BLaER1 treated with 17β-estradiol and CSF1 and Interleukin-3, amounts not matched to agents 10 nM and 100 nM (cell line): ENCODE measurements around the gene IFNA1.
A peak's percentile ranks its signal among the peaks of the same experiment; 100 is the strongest.

Experiments
- H3K27ac ChIP-seq, 11 experiments: shearing (Covaris generic); formaldehyde crosslinking; 2 replicates each; pipeline ENCODE4 v1.8.1; 2022
- H3K27me3 ChIP-seq, 11 experiments: shearing (Covaris generic); formaldehyde crosslinking; 2 replicates each; pipeline ENCODE4 v1.8.1; 2022
- H3K36me3 ChIP-seq, 11 experiments: shearing (Covaris generic); formaldehyde crosslinking; 2 replicates each; pipeline ENCODE4 v1.8.1; 2022
- H3K4me1 ChIP-seq, 10 experiments: shearing (Covaris generic); formaldehyde crosslinking; 2 replicates each; pipeline ENCODE4 v1.8.1; 2022
- H3K4me2 ChIP-seq, 11 experiments: shearing (Covaris generic); formaldehyde crosslinking; 2 replicates each; pipeline ENCODE4 v1.8.1; 2022
- H3K4me3 ChIP-seq, 10 experiments: shearing (Covaris generic); formaldehyde crosslinking; 2 replicates each; pipeline ENCODE4 v1.8.1; 2022
- H3K9ac ChIP-seq, 11 experiments: shearing (Covaris generic); formaldehyde crosslinking; 2 replicates each; pipeline ENCODE4 v1.8.1; 2022
- H3K9me3 ChIP-seq, 11 experiments: shearing (Covaris generic); formaldehyde crosslinking; replicated peaks in 1 of 11; 2 replicates each; pipeline ENCODE4 v1.8.1; 2022
- H4K20me1 ChIP-seq, 11 experiments: shearing (Covaris generic); formaldehyde crosslinking; 2 replicates each; pipeline ENCODE4 v1.8.1; 2022
- Cebpa-rat ChIP-seq, 11 experiments: shearing (Covaris generic); IDR thresholded peaks; 2 replicates each; pipeline ENCODE4 v1.8.1; 2022

IFNA1 gene

DNA sequence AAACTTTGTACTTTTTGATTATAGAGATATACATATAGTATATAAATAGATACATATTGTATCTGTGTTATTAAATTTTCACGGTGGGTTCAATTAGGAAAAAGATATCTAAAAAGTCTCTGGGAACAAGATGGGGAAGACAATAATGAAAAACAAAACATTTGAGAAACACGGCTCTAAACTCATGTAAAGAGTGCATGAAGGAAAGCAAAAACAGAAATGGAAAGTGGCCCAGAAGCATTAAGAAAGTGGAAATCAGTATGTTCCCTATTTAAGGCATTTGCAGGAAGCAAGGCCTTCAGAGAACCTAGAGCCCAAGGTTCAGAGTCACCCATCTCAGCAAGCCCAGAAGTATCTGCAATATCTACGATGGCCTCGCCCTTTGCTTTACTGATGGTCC, at the start of gene IFNA1:
TSS of gene IFNA1 (plus strand) at position 301 of the 400 bp plus-strand sequence. CDS start at position 370, 69 bp downstream.
- Histone ChIP-seq H3K27me3 (peaks cover 0 to 49% (median 0%) of the 10 kb centered on the region in 11 experiments; a peak in 4 of 22 replicates), H3K4me3 (no peak within 1 kb of the TSS), H3K27ac (no peak within 1 kb of the TSS), H3K4me1 (peaks cover 10 to 18% (median 15%) of the 10 kb centered on the region in 10 experiments), H3K4me2 (no peak within 1 kb of the TSS), H3K36me3 (no peaks in the 10 kb centered on the region), H4K20me1 (no peaks in the 10 kb centered on the region), H3K9me3 (peaks cover 0 to 7% (median 0%) of the 10 kb centered on the region in 11 experiments; a peak in 2 of 22 replicates), H3K9ac (no peak within 1 kb of the TSS)
- no peak for TF ChIP-seq Cebpa-rat (IDR thresholded peaks at IDR 0.05)

DNA sequence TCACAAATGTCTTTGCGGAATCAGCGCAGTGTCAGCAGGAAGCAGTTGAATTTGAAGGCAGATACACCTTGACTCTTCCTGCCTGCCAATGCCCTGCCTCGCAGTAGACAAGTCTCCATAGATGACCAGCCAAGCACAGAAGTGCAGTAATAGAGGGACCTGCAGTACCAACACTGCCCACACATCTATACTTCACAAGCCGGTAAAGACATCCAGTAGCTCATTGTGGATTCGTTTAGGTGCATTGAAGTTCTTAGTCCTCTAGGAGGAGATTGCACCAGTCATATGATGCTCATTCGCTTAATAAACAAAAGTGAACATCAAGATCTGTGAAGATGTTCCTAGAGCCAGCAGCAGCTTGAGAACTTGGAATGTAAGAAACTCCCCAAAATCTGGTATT, 48.0 kb upstream of the IFNA1 start:
- H3K4me1 ChIP-seq = peaks cover 0 to 9% (median 2%) of the 10 kb centered on the region in 10 experiments; a peak in 6 of 20 replicates
- H3K27ac ChIP-seq = no peak overlapping the region
- H3K36me3 ChIP-seq = no peaks in the 10 kb centered on the region
- H3K9ac ChIP-seq = no peak overlapping the region
- H3K4me2 ChIP-seq = no peak overlapping the region
- no peaks in the 10 kb centered on the region for H3K9me3 ChIP-seq
- H3K27me3 ChIP-seq = peaks cover 0 to 98% (median 8%) of the 10 kb centered on the region in 11 experiments; a peak in 12 of 22 replicates
- H3K4me3 ChIP-seq = no peak overlapping the region
- peaks cover 0 to 12% (median 0%) of the 10 kb centered on the region in 11 experiments; a peak in 4 of 22 replicates for H4K20me1 ChIP-seq
- TF ChIP-seq Cebpa-rat (IDR thresholded peaks at IDR 0.05) = no peak

DNA sequence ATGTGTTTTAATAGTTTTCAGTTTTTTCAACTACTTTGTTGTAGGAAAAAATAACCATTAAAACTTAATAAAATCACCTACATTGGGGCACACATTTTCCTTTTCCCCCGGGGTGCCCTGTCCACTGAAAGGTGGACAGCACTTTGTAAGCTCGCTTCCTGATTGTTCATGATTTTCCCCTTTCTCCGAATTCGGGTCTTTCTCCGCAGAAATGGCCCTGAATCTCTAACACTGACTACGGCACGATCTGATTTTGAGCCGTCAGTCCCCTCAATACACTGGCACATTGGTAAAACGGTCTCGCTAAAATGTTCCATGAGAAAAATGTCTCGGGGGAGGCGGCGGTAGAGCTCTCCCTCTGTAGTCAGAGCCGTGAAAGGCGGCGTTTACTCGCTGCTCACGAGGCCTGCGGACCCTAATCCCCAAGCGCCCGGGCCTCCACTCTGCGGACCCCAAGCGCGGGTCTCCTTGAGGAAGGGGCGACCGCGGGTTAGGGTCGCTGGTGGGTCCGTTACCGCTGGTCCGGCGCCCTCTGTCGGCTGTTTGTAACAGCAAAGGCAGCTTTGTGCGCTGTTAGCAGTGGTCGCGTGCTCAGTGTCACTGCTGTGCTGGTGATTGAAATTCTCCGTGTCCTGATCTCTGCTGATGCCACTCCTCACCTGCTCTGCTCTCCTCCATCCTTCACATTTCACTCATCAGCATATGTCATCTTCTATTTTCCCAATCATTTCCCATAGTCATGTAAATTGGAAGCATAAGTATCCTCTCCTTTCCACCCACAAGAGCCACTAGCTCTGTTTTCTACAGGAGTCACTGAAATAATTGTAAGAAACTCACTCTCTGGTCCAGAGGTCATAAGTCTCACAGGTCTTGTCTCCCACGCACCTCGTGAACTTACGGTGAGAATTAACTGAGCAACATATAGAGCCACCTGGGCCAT, 44.2 kb upstream of the IFNA1 start:
- Histone ChIP-seq H3K4me3 (peak overlapping the region; percentile 45 to 68 (median 56)), H3K9ac (peak overlapping the region in 9 of 11 experiments; percentile 14 to 65 (median 61); a peak in 16 of 22 replicates), H3K9me3 (no peaks in the 10 kb centered on the region), H4K20me1 (peaks cover 0 to 12% (median 0%) of the 10 kb centered on the region in 11 experiments; a peak in 4 of 22 replicates), H3K27me3 (peaks cover 0 to 96% (median 8%) of the 10 kb centered on the region in 11 experiments; a peak in 12 of 22 replicates), H3K27ac (no peak overlapping the region), H3K4me1 (peaks cover 0 to 11% (median 3%) of the 10 kb centered on the region in 10 experiments; a peak in 7 of 20 replicates), H3K4me2 (peak overlapping the region; percentile 66 to 94 (median 86)), H3K36me3 (no peaks in the 10 kb centered on the region)
- TF ChIP-seq Cebpa-rat (IDR thresholded peaks at IDR 0.05) = no peak

DNA sequence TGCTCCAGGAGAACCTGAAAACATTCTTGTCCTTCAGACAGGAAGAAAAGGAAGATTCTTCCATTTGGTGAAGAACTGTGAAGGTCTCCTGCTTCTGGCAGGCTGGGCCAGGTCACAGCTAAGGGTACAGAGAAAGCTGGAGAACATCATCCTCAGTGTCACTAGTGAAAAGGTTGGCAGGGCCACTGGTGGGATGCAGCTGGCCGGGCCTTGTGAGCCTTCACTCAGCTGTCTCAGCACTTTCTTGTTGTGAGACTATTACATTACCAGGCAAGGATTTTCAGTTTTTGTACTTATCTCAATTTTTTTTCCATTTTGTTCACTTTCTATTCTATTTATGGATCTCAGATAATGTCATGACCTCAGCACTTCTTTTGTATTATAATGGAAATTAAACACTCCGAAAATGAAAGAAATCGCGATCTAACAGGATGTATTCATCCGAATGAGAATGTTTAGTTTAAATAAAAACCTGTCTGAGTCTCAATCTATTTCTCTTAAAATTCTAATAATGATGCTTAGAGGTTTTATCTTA, 41.2 kb upstream of the IFNA1 start:
- no peak overlapping the region for H3K9ac ChIP-seq
- H3K36me3 ChIP-seq = no peaks in the 10 kb centered on the region
- no peaks in the 10 kb centered on the region for H4K20me1 ChIP-seq
- H3K4me1 ChIP-seq = peaks cover 0 to 20% (median 10%) of the 10 kb centered on the region in 10 experiments; a peak in 12 of 20 replicates
- H3K27ac ChIP-seq = no peak overlapping the region
- peaks cover 0 to 10% (median 8%) of the 10 kb centered on the region in 11 experiments; a peak in 15 of 22 replicates for H3K9me3 ChIP-seq
- no peak overlapping the region for H3K4me3 ChIP-seq
- no peak overlapping the region for H3K4me2 ChIP-seq
- peaks cover 0 to 89% (median 6%) of the 10 kb centered on the region in 11 experiments; a peak in 12 of 22 replicates for H3K27me3 ChIP-seq
- TF ChIP-seq Cebpa-rat (IDR thresholded peaks at IDR 0.05) = no peak

DNA sequence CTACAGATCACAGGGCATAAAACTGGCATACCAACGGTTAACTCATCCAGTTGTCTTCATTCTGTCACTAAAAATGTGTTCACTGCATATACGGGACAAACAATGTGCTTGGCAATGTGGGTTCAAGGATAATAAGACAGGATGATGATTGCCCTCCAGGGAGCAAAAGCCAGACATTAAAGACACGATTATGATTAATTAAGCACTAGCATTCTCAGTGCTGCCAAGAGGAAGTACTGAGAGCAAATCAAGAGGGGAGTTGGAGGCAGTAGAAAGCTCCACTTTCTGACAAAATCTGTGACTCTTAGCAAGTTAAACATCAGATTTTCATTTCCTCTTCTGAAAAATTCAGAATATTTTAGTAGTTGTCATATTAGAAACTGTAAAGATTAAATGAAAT, 40.3 kb upstream of the IFNA1 start:
- Histone ChIP-seq H3K4me3 (no peak overlapping the region), H4K20me1 (no peaks in the 10 kb centered on the region), H3K36me3 (no peaks in the 10 kb centered on the region), H3K4me2 (no peak overlapping the region), H3K9me3 (peaks cover 0 to 10% (median 8%) of the 10 kb centered on the region in 11 experiments; a peak in 15 of 22 replicates), H3K27me3 (peaks cover 0 to 91% (median 6%) of the 10 kb centered on the region in 11 experiments; a peak in 12 of 22 replicates), H3K27ac (no peak overlapping the region), H3K4me1 (peaks cover 0 to 20% (median 10%) of the 10 kb centered on the region in 10 experiments; a peak in 12 of 20 replicates), H3K9ac (no peak overlapping the region)
- TF ChIP-seq Cebpa-rat (IDR thresholded peaks at IDR 0.05) = no peak

DNA sequence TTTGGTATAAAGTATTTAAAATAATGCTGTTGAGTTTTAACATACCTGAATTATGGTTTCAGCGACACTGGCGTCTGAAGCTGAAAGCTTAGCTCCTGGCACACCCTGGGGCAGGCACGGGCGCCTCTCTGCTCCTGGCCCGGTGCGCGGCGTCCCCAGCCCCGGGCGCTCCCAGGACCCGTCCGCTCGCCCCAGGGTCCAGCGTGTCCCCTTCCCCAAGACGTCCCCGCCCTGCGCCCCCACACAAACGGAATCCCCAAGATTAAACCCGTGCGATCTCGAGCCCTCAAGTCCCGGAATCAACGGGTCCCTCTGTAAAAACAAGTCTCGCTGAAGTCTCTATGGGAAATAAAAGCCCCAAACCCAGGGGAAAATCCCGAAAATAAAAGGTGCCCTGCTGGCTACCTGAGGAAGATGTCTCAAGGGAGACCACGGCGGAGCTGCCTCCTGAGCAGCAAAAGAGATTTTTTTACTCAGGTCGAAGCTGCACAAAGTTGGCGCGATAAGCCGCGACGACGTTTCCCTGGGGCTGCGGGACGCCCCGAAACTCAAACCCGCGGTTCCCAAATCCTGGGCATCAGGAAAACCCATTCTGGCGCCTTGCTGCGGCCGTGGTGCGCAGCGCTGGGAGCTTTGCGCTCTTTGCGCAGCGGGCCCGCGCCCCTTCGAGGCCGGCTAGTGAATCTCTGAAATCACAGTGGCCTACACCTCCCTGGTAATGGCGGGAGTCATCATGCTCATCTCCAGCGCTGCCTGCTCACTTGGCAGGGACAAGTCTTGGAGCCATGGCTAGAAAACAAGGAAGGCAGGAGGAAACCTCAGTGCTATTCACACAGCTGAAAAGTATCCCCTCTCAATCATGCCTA, 37.6 kb upstream of the IFNA1 start:
- Histone ChIP-seq H3K9ac (no peak overlapping the region), H3K27me3 (peaks cover 0 to 91% (median 0%) of the 10 kb centered on the region in 11 experiments; a peak in 5 of 22 replicates), H3K36me3 (no peaks in the 10 kb centered on the region), H3K4me2 (peak overlapping the region in 8 of 11 experiments; percentile 14 to 47 (median 30); a peak in 14 of 22 replicates), H3K4me3 (no peak overlapping the region), H4K20me1 (no peaks in the 10 kb centered on the region), H3K27ac (no peak overlapping the region), H3K4me1 (peaks cover 0 to 16% (median 7%) of the 10 kb centered on the region in 10 experiments; a peak in 9 of 20 replicates), H3K9me3 (peaks cover 0 to 10% (median 8%) of the 10 kb centered on the region in 11 experiments; a peak in 15 of 22 replicates)
- no peak for TF ChIP-seq Cebpa-rat (IDR thresholded peaks at IDR 0.05)

DNA sequence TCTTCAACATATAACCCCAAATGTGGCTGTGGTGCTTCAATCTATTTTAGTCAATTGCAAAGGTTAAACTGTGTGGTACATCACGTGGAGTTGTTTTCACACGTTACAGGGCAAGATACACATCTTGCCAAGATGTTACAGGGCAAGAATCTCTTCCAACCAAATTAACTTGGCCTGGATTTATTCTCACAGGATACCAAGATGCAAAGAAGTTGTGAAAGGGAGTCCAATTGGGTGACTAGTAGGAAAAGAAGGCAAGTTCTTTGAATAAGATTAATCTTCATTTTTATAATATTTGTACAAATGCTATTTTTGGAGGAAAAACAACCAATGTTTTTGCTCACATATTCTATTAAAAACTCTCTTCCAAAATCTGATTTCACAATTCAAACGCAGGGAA, 36.1 kb upstream of the IFNA1 start:
- Histone ChIP-seq H3K27me3 (peaks cover 0 to 82% (median 0%) of the 10 kb centered on the region in 11 experiments; a peak in 6 of 22 replicates), H3K4me3 (no peak overlapping the region), H4K20me1 (no peaks in the 10 kb centered on the region), H3K4me2 (peak overlapping the region in 1 of 11 experiments; percentile 5; a peak in 1 of 22 replicates), H3K9ac (no peak overlapping the region), H3K9me3 (peaks cover 0 to 10% (median 8%) of the 10 kb centered on the region in 11 experiments; a peak in 15 of 22 replicates), H3K4me1 (peaks cover 0 to 20% (median 11%) of the 10 kb centered on the region in 10 experiments; a peak in 15 of 20 replicates), H3K27ac (no peak overlapping the region), H3K36me3 (no peaks in the 10 kb centered on the region)
- TF ChIP-seq Cebpa-rat (IDR thresholded peaks at IDR 0.05) = no peak

DNA sequence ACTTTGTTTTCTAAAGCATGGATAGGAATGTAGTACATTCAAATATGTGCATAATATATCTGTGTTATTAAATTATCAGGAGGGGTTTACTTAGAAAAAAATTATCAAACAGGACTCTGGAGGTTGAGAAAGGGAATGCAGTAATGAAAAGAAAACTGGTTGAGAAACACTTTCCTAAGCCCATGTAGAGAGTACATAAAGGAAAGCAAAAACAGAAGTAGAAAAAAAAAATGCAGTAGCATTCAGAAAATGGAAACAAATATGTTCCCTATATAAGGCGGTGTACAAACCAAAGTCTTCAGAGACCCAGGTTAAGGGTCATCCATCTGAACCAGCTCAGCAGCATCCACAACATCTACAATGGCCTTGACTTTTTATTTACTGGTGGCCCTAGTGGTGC, 31.4 kb upstream of the IFNA1 start, which contains the start of gene IFNA8:
TSS of gene IFNA8 (plus strand) at position 301 of the 400 bp plus-strand sequence. CDS start at position 361, 60 bp downstream.
- H4K20me1 ChIP-seq = peaks cover 0 to 18% (median 0%) of the 10 kb centered on the region in 11 experiments; a peak in 4 of 22 replicates
- no peaks in the 10 kb centered on the region for H3K9me3 ChIP-seq
- H3K27me3 ChIP-seq = peaks cover 0 to 86% (median 0%) of the 10 kb centered on the region in 11 experiments; a peak in 6 of 22 replicates
- no peak for TF ChIP-seq Cebpa-rat (IDR thresholded peaks at IDR 0.05)
- no peak within 1 kb of the TSS for H3K9ac ChIP-seq
- no peak within 1 kb of the TSS; a peak in 1 of 22 replicates for H3K27ac ChIP-seq
- H3K4me3 ChIP-seq = no peak within 1 kb of the TSS
- H3K4me2 ChIP-seq = peak within 1 kb of the TSS in 9 of 11 experiments; percentile 21 to 61 (median 45); a peak in 16 of 22 replicates
- H3K4me1 ChIP-seq = peaks cover 21 to 47% (median 36%) of the 10 kb centered on the region in 10 experiments
- no peaks in the 10 kb centered on the region for H3K36me3 ChIP-seq
